ENCODE measurements around the gene HOMER1.

HOMER1 gene, protein sequence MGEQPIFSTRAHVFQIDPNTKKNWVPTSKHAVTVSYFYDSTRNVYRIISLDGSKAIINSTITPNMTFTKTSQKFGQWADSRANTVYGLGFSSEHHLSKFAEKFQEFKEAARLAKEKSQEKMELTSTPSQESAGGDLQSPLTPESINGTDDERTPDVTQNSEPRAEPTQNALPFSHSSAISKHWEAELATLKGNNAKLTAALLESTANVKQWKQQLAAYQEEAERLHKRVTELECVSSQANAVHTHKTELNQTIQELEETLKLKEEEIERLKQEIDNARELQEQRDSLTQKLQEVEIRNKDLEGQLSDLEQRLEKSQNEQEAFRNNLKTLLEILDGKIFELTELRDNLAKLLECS

DNA sequence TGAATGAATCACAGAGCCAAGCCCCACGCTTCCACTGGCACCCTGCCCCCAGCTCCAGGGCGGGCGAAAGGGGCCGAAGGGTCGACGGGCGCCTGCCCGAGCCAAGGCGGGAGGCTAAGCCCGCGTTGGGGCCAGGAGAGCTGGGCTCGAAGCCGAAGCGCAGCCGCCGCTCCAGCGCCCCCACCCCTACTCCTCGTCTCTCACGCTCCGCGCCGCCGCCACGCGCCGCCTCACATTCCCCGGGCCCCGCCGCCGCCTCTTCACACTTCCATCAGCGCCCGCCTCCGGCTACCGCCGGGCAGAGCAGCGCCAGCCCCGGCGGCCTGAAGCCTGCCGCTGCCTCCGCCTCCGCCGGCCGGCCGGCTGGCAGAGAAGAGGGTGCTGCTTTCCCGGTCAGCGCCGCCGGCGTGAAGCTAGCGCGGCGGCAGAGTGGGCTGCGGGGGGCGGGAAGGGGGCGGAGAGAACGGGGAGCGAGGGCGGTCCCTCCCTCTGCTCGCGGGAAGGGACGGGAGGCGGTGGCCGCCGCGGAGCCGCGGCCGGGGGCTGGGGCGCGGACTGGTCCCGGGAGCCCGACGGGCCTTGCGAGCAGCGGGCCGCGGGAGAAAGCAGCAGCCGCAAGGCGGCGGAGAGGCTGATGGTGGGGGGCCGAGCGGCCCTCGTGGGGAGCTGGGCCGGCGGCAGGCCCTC lies at the start of gene HOMER1:
Gene HOMER1, minus strand, starts transcription at position 431 of the 687 bp plus-strand sequence. CDS start 1,360 bp downstream, outside the sequence.
- DNase-seq (ENCODE audit: low spot score) = peak; percentile 56

DNA sequence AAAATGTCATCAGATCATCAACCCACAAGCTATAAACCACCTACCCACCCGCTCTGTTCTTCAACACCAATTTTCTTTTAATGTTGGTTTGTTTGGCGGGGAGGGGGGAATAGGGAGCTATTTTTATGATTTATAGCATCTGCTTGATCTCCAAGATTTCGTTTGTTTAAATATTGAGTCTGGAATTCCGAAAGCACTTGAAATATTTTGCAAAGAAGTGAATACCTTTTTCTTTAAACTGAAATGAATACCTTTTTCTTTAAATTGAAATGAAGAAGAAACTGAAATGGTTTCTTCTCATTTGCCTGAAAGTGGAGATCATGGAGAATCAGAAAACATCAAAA lies 49.3 kb upstream of the HOMER1 start:
- DNase-seq (ENCODE audit: low spot score) = no peak

DNA sequence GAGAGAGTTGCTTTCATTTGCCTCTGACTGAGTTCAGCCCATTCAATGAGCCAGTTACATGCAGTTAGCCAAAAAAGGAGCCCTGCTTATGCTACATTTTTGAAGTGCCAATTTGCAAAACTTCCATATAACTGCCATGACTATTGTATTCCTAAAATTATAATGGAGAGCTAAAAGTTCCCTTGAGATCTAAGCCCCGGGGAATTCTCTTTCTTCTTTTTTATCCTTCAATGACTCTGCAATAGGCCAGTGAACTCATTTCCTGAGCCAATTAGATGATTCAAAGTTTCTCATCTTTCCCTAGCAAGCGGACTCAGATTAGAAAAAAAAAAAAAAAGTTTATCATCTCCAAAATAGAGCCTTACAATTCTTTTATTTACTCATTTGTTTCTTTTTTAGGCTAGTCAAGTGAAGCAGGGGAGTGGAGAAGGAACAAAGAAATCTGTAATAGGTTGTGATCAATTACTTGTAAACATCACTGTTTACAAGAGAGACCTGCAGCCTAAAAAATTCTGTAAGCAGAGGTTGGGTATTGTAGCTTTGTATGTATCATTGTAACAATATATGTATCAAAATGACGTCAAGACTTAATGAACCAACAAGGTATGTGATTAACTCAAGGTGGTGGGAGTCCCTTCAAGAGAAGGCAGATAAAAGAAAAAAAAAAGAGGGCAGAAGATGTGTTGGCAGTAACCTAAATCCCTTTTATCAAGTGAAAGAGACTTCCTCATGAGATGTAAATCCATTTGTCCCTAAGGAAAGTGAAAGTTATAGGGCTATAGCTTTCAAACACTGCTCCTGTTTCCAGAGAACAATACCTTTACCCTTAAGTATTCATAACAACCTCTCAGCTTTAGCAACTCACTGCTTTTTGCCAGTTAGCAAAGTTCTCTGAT lies 48.7 kb upstream of the HOMER1 start:
- no peak for DNase-seq (ENCODE audit: low spot score)

DNA sequence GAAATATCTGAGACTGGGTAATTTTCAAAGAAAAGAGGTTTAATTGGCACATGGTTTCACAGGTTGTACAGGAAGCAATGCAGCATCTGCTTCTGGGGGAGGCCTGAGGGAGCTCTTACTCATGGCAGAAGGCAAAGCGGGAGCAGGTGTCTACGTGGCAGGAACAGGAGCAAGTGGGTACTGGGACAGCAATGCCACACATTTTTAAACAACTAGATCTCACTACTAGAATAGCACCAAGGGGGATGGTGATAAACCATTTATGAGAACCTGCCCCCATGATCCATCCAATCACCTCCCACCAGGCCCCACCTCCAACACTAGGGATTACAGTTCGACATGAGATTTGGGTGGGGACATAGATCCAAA lies 47.6 kb upstream of the HOMER1 start:
- no peak for DNase-seq (ENCODE audit: low spot score)

DNA sequence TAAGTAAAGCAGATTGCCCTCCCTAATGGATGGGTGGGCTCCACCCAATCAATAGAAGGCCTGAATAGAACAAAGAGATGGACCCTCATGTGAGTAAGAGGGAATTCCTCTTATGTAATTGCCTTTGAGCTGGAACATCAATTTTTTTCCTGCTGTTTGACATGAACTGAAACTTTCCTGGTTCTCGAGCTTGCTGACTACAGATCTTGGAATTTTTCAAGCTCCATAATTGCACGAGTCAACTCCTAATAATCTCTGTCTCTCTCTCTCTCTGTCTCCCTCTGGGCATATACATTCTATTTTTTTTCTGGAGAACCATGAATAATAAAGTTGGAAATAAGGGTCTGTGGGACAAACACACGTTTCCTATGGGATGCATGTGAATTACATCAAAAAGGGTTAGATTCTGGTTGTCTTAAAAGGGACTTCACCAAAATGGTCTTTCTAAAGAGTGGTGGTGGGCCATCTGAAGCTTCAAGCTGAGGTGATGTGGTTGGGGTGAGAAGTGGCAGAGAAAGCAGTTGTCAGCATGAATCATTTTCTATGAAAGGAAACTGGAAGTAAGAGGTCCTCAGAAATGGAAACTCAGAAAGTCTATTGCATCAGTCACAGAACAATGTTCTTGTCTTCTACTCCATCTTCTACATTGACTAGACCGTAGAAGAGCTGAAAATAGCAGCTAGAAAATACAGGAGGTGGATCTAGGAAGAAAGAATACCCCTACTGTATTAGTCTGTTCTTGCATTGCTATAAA lies 47.0 kb upstream of the HOMER1 start:
- no peak for DNase-seq (ENCODE audit: low spot score)

DNA sequence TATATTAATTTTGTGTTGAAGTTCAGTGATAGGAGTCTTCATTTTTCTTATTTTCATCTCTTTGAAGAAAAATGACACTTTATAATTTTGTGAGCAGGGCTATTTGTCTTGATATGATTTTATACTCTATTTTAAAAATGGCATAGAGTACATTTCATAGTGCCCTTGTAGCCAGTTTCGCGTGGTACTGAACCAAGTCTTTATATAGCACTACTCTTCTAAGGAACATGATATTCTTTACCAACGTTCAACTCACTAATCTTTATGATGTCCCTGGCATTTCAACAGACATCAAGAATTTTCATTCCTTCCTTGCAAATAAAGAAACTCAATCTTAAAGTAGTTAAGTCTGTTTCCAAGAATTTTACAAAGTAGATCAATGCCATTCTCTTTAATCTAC lies 41.5 kb upstream of the HOMER1 start:
- no peak for DNase-seq (ENCODE audit: low spot score)

DNA sequence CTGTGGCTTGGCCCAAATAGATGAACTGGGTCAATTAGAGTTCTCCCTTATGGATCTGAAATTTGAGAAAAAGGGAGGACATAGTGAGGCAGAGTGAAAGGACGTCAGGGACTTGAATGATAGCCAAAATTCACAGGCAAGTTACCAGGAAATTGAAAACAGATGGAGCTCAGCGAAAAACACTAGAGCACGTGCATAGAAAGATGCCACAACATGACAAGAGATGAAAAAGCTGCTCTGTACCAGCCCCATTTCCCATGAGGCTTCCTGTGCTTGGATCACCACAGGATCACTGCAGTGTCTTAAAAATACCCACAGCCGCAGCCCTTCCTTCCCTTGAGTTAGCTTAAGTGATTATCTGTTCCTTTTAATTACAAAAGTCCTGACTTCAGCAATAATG lies 39.0 kb upstream of the HOMER1 start:
- no peak for DNase-seq (ENCODE audit: low spot score)

- DNase-seq (ENCODE audit: low spot score) = no peak
Measured at GRCh38 chr5:79547982-79548381, 34.0 kb upstream of the HOMER1 start.

DNA sequence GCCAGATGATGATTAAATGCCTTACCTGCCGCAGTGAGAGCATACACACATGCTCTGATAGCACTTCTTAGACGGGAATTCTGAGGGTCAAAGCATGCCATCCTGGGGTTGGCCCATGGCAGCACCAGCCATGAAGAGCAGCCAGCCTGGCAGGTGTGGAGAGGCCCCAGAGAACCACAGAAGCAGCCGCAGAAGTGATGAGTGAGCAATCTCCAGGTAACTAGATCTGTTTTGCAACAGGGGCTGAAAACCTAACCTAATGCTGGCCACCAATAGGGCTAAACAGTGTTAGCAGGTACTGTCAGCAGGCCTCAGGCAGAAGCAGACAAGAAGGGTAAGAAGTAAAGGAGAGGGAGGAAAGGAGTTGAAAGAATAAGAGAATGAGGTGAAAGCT lies 33.5 kb upstream of the HOMER1 start:
- peak; percentile 13 for DNase-seq (ENCODE audit: low spot score)

- DNase-seq (ENCODE audit: low spot score) = no peak
Measured at GRCh38 chr5:79546782-79547428, 33.0 kb upstream of the HOMER1 start.

- DNase-seq (ENCODE audit: low spot score) = no peak
Measured at GRCh38 chr5:79544131-79544530, 30.2 kb upstream of the HOMER1 start.

DNA sequence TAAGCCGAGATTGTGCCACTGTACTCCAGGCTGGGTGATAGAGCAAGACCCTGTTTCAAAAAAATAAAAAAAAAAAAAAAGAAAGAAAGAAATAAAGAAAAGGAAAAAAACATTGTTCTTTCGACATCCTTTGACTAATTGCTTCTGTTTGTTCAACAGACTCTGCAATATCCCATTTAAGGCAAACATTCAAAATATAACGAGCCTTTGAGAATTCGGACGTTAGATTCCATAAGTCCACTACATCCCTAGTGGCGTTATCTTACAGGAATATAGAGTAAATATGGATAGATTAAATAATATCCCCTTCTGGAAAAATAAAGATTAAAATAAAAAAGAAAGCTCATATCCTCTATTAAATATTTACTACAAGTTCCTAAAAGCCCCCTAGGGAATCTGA lies 27.0 kb upstream of the HOMER1 start:
- DNase-seq (ENCODE audit: low spot score) = no peak

DNA sequence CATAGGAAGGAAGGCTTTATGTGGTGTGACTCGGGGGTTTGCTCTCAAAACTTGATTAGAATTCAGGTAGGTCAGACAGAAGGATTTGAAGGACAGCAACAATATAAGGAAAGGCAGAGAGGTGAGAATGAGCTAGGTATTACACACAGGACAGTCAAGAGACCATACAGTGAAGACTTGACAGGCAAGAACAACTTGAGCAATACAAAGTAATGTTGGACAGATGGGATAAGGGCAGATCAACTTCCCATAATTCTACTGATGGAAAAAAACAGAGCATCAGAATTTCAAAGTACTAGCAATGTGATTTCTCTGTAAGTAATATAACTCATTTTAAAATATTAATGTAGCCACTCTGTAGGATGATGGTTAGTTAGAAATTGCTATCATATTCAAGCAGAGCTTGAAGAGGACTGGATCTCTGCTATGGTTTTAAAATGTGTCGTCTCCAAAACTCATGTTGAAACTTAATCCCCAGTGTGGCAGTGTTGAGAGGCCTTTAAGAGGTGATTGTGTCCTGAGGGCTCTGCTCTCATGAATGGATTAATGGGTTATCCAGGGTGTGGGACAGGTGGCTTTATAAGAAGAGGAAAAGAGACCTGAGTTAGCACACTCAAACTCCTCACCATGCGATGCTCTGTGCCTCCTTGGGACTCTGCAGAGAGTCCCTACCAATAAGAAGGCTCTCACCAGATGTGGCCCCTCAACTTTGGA lies 22.4 kb upstream of the HOMER1 start:
- no peak for DNase-seq (ENCODE audit: low spot score)

DNA sequence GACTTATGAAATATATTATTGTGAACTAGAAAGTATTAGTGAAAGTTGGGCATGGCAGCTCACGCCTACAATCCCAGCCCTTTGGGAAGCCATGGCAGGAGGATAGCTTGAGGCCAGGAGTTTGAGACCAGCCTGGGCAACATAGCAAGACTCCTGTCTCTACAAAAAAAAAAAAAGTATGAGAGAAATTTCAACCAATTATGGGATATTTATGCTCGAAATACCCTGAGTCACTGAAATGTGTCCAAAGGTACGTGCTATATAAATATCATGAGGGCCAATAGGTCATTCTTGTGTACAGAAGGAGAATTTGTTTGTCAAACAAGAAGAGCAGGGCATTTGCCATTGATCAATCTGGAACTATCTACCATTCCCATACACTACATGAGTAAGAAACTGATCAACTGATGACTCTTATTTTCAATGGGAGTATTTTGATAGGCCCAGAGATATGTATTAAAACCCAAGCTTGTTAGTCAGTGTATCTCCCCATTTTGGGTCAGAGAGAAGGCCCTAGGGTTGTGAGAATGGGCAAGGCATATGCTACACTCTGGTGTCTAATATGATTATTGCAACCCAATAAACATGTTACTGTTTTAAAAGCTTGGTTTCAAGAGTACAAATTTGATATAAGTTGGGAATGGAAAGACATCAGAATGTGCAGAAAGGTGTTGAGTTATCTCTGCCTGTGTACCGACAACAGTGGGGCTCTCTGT lies 21.7 kb upstream of the HOMER1 start:
- DNase-seq (ENCODE audit: low spot score) = no peak

- DNase-seq (ENCODE audit: low spot score) = no peak
Measured at GRCh38 chr5:79529110-79529509, 15.2 kb upstream of the HOMER1 start.

GRCh38 chr5:79527431-79527830 lies 13.5 kb upstream of the HOMER1 start:
- DNase-seq (ENCODE audit: low spot score) = no peak

DNA sequence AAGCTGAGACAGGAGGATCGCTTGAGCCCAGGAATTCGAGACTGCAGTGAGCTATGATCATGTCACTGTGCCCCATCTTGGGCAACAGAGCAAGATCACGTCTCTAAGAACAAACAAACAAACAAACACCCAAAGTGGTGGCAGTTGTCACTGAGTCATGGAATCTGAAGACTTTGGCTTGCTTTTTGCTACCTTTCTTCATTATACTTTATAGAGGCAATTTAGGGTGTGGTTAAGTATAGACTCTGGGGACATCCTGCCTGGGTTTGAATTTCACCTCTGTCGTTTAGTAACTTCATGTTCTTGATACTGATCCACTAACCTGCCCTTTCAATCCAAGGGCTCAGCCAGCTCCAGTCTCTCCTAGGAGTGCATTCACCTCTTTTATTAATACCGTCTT lies 13.0 kb upstream of the HOMER1 start:
- DNase-seq (ENCODE audit: low spot score) = no peak

DNA sequence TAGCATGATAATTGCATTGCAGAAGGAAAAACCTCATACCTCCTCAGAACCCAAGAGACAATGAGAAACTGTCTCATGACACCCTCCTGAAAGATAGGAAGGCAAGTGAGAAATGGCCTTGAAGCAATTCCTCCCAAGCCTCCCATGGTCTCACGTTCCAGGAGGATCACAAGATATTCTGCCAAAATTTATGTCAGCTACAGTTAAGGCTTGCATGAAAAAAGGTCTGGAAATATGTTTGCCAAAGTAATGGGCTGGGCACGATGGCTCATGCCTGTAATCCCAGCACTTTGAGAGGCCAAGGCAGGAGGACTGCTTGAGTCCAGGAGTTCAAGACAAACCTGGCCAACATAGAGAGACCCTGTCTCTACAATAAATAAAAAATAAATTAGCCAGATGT lies 12.6 kb upstream of the HOMER1 start:
- DNase-seq (ENCODE audit: low spot score) = no peak

GRCh38 chr5:79521156-79521555 lies 7.2 kb upstream of the HOMER1 start:
- no peak for DNase-seq (ENCODE audit: low spot score)

DNA sequence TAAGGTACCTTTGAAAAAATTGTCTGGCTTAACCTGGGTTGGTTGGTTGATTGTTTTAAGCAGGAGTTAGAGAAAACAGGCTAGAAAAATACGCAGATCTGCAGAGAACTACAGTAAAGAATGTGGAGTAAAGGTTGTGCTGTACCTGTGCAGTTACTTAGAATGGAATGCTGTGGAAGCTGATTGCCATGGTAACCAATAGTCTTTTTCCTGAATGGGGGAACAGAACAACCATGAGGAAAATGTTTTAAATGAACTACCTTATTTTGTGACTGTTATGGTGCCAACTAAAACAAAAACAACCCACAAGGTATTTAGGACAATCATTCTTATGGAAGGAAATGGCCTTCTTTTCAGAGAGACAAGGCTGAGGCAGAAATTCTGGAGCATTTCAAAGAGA lies 4.8 kb upstream of the HOMER1 start:
- DNase-seq (ENCODE audit: low spot score) = no peak
